ENCODE measurements around the gene IFITM5. TPM values are rescaled to one million over a fixed set of nuclear protein-coding genes. Genes with fewer than 3 reads are reported as not detected.

IFITM5 gene
- total and polyA plus RNA-seq, 4 donors, result not detected

DNA sequence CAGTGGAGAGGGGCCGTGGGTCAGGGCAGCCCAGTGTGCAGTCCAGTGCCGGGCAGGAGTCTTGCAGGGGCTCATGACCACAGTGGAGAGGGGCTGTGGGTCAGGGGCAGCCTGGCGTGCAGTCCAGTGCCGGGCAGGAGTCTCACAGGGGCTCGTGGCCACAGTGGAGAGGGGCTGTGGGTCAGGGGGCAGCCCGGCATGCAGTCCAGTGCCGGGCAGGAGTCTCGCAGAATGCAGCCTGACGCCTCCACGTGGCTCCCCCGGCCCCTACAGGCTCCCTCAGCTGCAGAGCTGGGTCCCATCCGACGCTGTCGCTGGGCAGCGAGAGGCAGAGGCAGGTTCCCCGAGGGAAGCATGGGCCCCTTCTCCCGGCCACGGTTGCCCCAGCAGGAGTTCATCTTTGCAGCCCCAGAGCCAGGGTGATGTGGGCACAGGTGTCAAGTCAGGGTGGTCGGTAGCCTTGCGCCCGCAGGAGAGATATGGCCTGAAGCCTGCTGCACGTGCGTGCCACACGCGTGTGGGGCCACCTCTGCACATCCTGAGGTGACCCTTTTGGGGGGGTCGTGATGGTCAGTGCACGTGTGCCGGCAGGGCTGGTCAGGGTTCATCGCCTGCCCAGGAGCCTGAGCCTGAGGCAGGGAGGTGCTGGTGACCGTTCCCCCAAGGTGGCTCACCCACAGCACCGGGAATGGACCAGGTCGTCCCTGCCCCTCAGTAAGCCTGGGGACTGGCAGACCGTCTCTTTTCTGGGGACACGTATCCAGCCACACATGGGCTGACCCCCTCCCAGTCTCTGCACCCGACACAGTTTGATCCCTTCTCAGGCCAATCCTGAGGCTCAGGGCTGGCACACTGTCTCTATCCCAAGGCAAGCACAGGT is 2.9 kb downstream of the IFITM5 start:
- no peaks in the 10 kb centered on the region for H3K9me3 ChIP-seq (ENCODE audit: control insufficient read depth in 4 of 4, insufficient read depth in 3 of 4, low read length in 3 of 4)
- peaks cover 0 to 4% (median 0%) of the 10 kb centered on the region in 5 donors for H3K4me1 ChIP-seq (ENCODE audit: control insufficient read depth in 5 of 5, insufficient read depth in 5 of 5, low read length in 5 of 5)
- peaks cover 0 to 19% (median 0%) of the 10 kb centered on the region in 4 donors for H3K36me3 ChIP-seq (ENCODE audit: control insufficient read depth in 4 of 4, insufficient read depth in 4 of 4, low read length in 4 of 4)
- peaks cover 0 to 8% (median 6%) of the 10 kb centered on the region in 3 donors for H3K27me3 ChIP-seq (ENCODE audit: control insufficient read depth in 3 of 3, insufficient read depth in 3 of 3, low read length in 2 of 3)
- ATAC-seq (ENCODE audit: insufficient read depth, low FRiP score) (no peak), DNase-seq (no peak)
- H3K9ac ChIP-seq (ENCODE audit: insufficient read depth in 1 of 2, low read length in 2 of 2), result no peak overlapping the region
- H3K4me3 ChIP-seq, result no peak overlapping the region
- TF ChIP-seq, protein P1, sequence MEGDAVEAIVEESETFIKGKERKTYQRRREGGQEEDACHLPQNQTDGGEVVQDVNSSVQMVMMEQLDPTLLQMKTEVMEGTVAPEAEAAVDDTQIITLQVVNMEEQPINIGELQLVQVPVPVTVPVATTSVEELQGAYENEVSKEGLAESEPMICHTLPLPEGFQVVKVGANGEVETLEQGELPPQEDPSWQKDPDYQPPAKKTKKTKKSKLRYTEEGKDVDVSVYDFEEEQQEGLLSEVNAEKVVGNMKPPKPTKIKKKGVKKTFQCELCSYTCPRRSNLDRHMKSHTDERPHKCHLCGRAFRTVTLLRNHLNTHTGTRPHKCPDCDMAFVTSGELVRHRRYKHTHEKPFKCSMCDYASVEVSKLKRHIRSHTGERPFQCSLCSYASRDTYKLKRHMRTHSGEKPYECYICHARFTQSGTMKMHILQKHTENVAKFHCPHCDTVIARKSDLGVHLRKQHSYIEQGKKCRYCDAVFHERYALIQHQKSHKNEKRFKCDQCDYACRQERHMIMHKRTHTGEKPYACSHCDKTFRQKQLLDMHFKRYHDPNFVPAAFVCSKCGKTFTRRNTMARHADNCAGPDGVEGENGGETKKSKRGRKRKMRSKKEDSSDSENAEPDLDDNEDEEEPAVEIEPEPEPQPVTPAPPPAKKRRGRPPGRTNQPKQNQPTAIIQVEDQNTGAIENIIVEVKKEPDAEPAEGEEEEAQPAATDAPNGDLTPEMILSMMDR (IDR thresholded peaks at IDR 0.05; ENCODE audit: control extremely low read depth, extremely low read depth), result no peak
- H3K27ac ChIP-seq (ENCODE audit: low read depth in 1 of 2, low read length in 1 of 2), result no peak overlapping the region
- WGBS, 2 donors, result 77 to 85% methylated on average over 35 of the region's 35 CpGs

DNA sequence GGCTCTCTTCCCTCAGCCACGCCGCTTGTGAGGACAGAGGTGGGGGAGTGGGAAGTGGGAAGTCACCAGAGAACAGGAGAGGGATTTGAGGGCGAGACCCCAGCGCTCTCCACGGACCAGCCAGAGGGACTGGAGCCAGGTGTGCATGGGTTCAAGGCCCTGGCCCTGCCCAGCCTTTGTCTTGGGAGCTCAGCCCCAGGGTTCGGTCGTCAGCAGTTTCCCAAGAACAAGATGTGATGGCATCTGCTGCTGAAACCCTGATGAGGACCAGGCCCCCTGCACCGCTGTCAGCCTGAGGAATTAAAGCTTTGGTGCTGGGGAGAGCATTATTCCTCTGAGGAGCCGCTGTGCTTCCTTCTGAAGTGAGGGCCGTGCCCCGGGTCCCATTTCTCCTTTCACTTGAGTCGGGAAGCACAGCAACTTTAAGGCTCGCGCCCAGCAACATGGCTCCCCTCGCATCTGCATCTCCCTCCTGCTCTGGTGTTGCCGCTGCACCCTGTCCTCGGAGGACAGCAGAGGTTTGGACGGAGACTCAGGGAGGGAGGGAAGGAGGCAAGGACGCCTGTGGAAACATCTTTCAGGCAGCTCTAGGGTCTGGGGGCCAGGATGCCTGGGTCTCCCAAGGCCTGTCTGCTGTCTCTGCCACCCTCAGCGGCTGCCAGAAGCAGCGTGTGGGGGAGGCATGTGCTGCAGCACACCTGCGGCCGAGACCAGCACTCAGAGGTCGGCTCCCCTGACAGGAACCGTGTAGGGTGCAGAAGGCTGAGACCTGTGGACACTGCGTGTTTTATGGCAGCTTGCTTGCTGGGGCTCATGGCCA is 3.8 kb downstream of the IFITM5 start:
- H3K9ac ChIP-seq (ENCODE audit: insufficient read depth in 1 of 2, low read length in 2 of 2), result no peak overlapping the region
- no peak overlapping the region for H3K27ac ChIP-seq (ENCODE audit: low read depth in 1 of 2, low read length in 1 of 2)
- DNase-seq, result no peak
- H3K27me3 ChIP-seq (ENCODE audit: control insufficient read depth in 3 of 3, insufficient read depth in 3 of 3, low read length in 2 of 3), result peaks cover 0 to 5% (median 4%) of the 10 kb centered on the region in 3 donors
- no peak overlapping the region for H3K4me3 ChIP-seq
- no peaks in the 10 kb centered on the region for H3K9me3 ChIP-seq (ENCODE audit: control insufficient read depth in 4 of 4, insufficient read depth in 3 of 4, low read length in 3 of 4)
- peaks cover 0 to 23% (median 0%) of the 10 kb centered on the region in 4 donors for H3K36me3 ChIP-seq (ENCODE audit: control insufficient read depth in 4 of 4, insufficient read depth in 4 of 4, low read length in 4 of 4)
- peaks cover 0 to 5% (median 0%) of the 10 kb centered on the region in 5 donors for H3K4me1 ChIP-seq (ENCODE audit: control insufficient read depth in 5 of 5, insufficient read depth in 5 of 5, low read length in 5 of 5)
- WGBS, 2 donors, result 86 to 88% methylated on average over 26 of the region's 26 CpGs
- no peak for ATAC-seq (ENCODE audit: insufficient read depth, low FRiP score)
- TF ChIP-seq, protein P1 (IDR thresholded peaks at IDR 0.05; ENCODE audit: control extremely low read depth, extremely low read depth), result no peak

DNA sequence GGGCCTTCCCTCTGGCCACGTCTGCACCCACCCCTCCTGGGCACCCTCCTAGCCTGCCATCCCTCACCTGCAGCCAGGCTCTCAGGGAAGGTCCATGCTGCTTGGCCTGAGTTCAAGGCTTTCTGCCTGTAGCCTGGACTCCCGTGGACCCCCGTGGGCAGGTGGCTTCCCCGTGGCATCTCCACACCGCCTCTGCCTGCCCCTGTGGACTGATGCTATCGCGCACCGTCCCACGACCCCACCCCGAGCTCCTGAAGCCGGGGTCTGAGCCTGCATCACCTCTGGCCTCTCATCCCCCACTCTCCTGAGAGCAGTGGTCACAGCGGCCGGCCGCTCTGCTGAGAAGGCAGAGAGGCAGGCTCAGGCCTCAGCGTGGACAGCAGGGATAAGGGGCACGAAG is 4.5 kb downstream of the IFITM5 start:
- H3K4me1 ChIP-seq (ENCODE audit: control insufficient read depth in 5 of 5, insufficient read depth in 5 of 5, low read length in 5 of 5), result peaks cover 0 to 8% (median 0%) of the 10 kb centered on the region in 5 donors
- DNase-seq (no peak), ATAC-seq (ENCODE audit: insufficient read depth, low FRiP score) (no peak)
- H3K4me3 ChIP-seq, result no peak overlapping the region
- no peaks in the 10 kb centered on the region for H3K9me3 ChIP-seq (ENCODE audit: control insufficient read depth in 4 of 4, insufficient read depth in 3 of 4, low read length in 3 of 4)
- WGBS, 2 donors, result 90 to 96% methylated on average over 16 of the region's 16 CpGs
- H3K36me3 ChIP-seq (ENCODE audit: control insufficient read depth in 4 of 4, insufficient read depth in 4 of 4, low read length in 4 of 4), result peaks cover 0 to 23% (median 0%) of the 10 kb centered on the region in 4 donors
- no peak overlapping the region for H3K9ac ChIP-seq (ENCODE audit: insufficient read depth in 1 of 2, low read length in 2 of 2)
- no peaks in the 10 kb centered on the region for H3K27me3 ChIP-seq (ENCODE audit: control insufficient read depth in 3 of 3, insufficient read depth in 3 of 3, low read length in 2 of 3)
- no peak overlapping the region for H3K27ac ChIP-seq (ENCODE audit: low read depth in 1 of 2, low read length in 1 of 2)
- TF ChIP-seq, protein P1 (IDR thresholded peaks at IDR 0.05; ENCODE audit: control extremely low read depth, extremely low read depth), result no peak

Measured in lung (tissue), 12 donors.